Breast epithelium (tissue), 4 donors: ENCODE results near the gene TSEN15. TPM values are rescaled to one million over a fixed set of nuclear protein-coding genes. Genes with fewer than 3 reads are reported as not detected.

Experiments
- DNase-seq, 2 donors: peaks; one replicate each; pipeline ENCODE4 v3.0.0-alpha.2; 2019; ENCODE audit warnings: low spot score in 2 of 2
- H3K27ac ChIP-seq, 2 donors: fragments of 200-600 bp; sonication (generic) in 1 of 2; one replicate each; pipeline ENCODE4 v1.5.1; 2016 to 2019; ENCODE audit warnings: mild to moderate bottlenecking in 1 of 2
- H3K27me3 ChIP-seq, 2 donors: fragments of 200-600 bp; sonication (generic) in 1 of 2; one replicate each; pipeline versions ENCODE4 v1.5.1 to v1.6.0; 2017 to 2019; ENCODE audit warnings: control low read depth in 1 of 2, mild to moderate bottlenecking in 1 of 2
- H3K36me3 ChIP-seq: fragments of 200-600 bp; one replicate; pipeline ENCODE4 v1.5.1; 2019
- H3K4me1 ChIP-seq, 2 donors: fragments of 200-600 bp; sonication (generic); one replicate each; pipeline ENCODE4 v1.5.1; 2016 to 2019; ENCODE audit warnings: control low read depth in 1 of 2
- H3K4me3 ChIP-seq, 3 donors: fragments of 200-600 bp; sonication (generic); 1 replicate in 2 of 3; 2 replicates in 1 of 3; pipeline ENCODE4 v1.5.1; 2016 to 2019; ENCODE audit warnings: mild to moderate bottlenecking in 3 of 3, moderate library complexity in 2 of 3
- H3K9me3 ChIP-seq, 2 donors: fragments of 200-600 bp; sonication (generic) in 1 of 2; one replicate each; pipeline ENCODE4 v1.5.1; 2016 to 2019; ENCODE audit warnings: control low read depth in 1 of 2
- CTCF ChIP-seq, 3 donors: fragments of 450-650 bp; IDR thresholded peaks; one replicate each; pipeline ENCODE4 v1.5.1; 2016 to 2017; ENCODE audit warnings: antibody characterized with exemption in 3 of 3, mild to moderate bottlenecking in 3 of 3, moderate library complexity in 3 of 3
- POLR2A ChIP-seq: fragments of 450-650 bp; IDR thresholded peaks from one replicate; pipeline ENCODE4 v1.6.1; 2016; ENCODE audit warnings: antibody characterized with exemption, mild to moderate bottlenecking, moderate library complexity
- POLR2AphosphoS5 ChIP-seq, 3 donors: sonication (generic); formaldehyde crosslinking; IDR thresholded peaks; one replicate each; pipeline ENCODE4 v1.6.1; 2017; ENCODE audit warnings: antibody characterized with exemption in 3 of 3
- intact Hi-C: fragments of 100-400 bp; cut with DNase I; formaldehyde crosslinking; loops from one replicate; pipeline ENCODE4 v1.15.1; 2023; ENCODE audit warnings: low total_unique reads
- total RNA-seq, 3 donors: library from RNA; depleted of rRNA; stranded (reverse); fragments of >200 nt; gene quantifications; one replicate each; pipeline ENCODE4 v1.1.0, GENCODE V29; 2016

TSEN15 gene
- total RNA-seq, 3 donors from 2014 or later = 18.9 to 25.0 (median 23.6) TPM

- no peak for DNase-seq
- H3K9me3 ChIP-seq = no peaks in the 10 kb centered on the region
- H3K27me3 ChIP-seq = no peaks in the 10 kb centered on the region
- H3K36me3 ChIP-seq = no peaks in the 10 kb centered on the region
- H3K4me1 ChIP-seq = no peaks in the 10 kb centered on the region
- TF ChIP-seq CTCF (IDR thresholded peaks at IDR 0.05) (no peak), POLR2A (no peak), POLR2AphosphoS5 (IDR thresholded peaks at IDR 0.05) (no peak)
- H3K27ac ChIP-seq = no peak overlapping the region
- intact Hi-C loops = no loop called here
- H3K4me3 ChIP-seq = no peak overlapping the region
Measured at GRCh38 chr1:184048561-184049240, 2.8 kb upstream of the TSEN15 start.

GRCh38 chr1:184049291-184049690 lies 2.2 kb upstream of the TSEN15 start:
- Histone ChIP-seq H3K36me3 (no peaks in the 10 kb centered on the region), H3K4me1 (no peaks in the 10 kb centered on the region), H3K27ac (no peak overlapping the region), H3K27me3 (no peaks in the 10 kb centered on the region), H3K4me3 (no peak overlapping the region), H3K9me3 (no peaks in the 10 kb centered on the region)
- no peak for TF ChIP-seq POLR2AphosphoS5 (IDR thresholded peaks at IDR 0.05)
- TF ChIP-seq POLR2A = no peak
- no peak for TF ChIP-seq CTCF (IDR thresholded peaks at IDR 0.05)
- intact Hi-C loops = no loop called here
- DNase-seq = no peak

GRCh38 chr1:184049836-184050468 lies 1.6 kb upstream of the TSEN15 start:
- H3K27ac ChIP-seq = no peak overlapping the region
- intact Hi-C loops = no loop called here

GRCh38 chr1:184050636-184051035 lies 894 bp upstream of the TSEN15 start:
- TF ChIP-seq POLR2AphosphoS5 (IDR thresholded peaks at IDR 0.05) (no peak), POLR2A (no peak), CTCF (IDR thresholded peaks at IDR 0.05) (no peak)
- peak overlapping the region in 2 of 3 donors; percentile 81 to 93 for H3K4me3 ChIP-seq
- H3K36me3 ChIP-seq = no peaks in the 10 kb centered on the region
- DNase-seq = no peak
- intact Hi-C loops = no loop called here
- peak overlapping the region; percentile 79 to 88 for H3K27ac ChIP-seq
- H3K27me3 ChIP-seq = no peaks in the 10 kb centered on the region
- no peaks in the 10 kb centered on the region for H3K9me3 ChIP-seq
- H3K4me1 ChIP-seq = no peaks in the 10 kb centered on the region

More at GRCh38 chr1:184049836-184050468, 1.6 kb upstream of the TSEN15 start:
- no peaks in the 10 kb centered on the region for H3K4me1 ChIP-seq
- no peak overlapping the region for H3K4me3 ChIP-seq
- TF ChIP-seq POLR2A (no peak), CTCF (IDR thresholded peaks at IDR 0.05) (no peak), POLR2AphosphoS5 (IDR thresholded peaks at IDR 0.05) (no peak)
- no peaks in the 10 kb centered on the region for H3K36me3 ChIP-seq
- H3K27me3 ChIP-seq = no peaks in the 10 kb centered on the region
- no peak for DNase-seq
- H3K9me3 ChIP-seq = no peaks in the 10 kb centered on the region

GRCh38 chr1:184051138-184051484 lies 419 bp upstream of the TSEN15 start:
- Histone ChIP-seq H3K27ac (peak overlapping the region; percentile 79 to 88), H3K4me1 (no peaks in the 10 kb centered on the region), H3K9me3 (no peaks in the 10 kb centered on the region), H3K4me3 (peak overlapping the region; percentile 81 to 95 (median 93)), H3K36me3 (no peaks in the 10 kb centered on the region), H3K27me3 (no peaks in the 10 kb centered on the region)
- DNase-seq = no peak
- intact Hi-C loops = no loop called here
- TF ChIP-seq POLR2A = no peak
- no peak for TF ChIP-seq CTCF (IDR thresholded peaks at IDR 0.05)
- no peak for TF ChIP-seq POLR2AphosphoS5 (IDR thresholded peaks at IDR 0.05)
